GM23338 (cell line): Measurements from ENCODE around the gene ZNF366. TPM values are rescaled to one million over a fixed set of nuclear protein-coding genes. Genes with fewer than 3 reads are reported as not detected.

ENCODE experiments used
- ATAC-seq: fragments of 200-7000 bp; cut with Tn5 transposase; 3 replicates; pipeline ENCODE4 v1.9.1; 2020
- DNase-seq: peaks from one replicate; pipeline ENCODE4 v3.0.0-alpha.2; 2015; ENCODE audit warnings: low spot score
- H2AFZ ChIP-seq: fragments of 200-600 bp; sonication (generic); 2 replicates; pipeline ENCODE4 v1.8.0; 2016; ENCODE audit warnings: antibody characterized with exemption, mild to moderate bottlenecking, moderate library complexity
- H3F3A ChIP-seq: fragments of 200-600 bp; sonication (generic); replicated peaks from 2 replicates; pipeline ENCODE4 v1.8.0; 2017; ENCODE audit warnings: antibody characterized with exemption, mixed run types, low read depth
- H3K27ac ChIP-seq: fragments of 200-600 bp; sonication (generic); 2 replicates; pipeline ENCODE4 v1.6.1; 2016; ENCODE audit warnings: low read depth
- H3K27me3 ChIP-seq: fragments of 200-600 bp; sonication (generic); 2 replicates; pipeline ENCODE4 v1.8.0; 2016; ENCODE audit warnings: mild to moderate bottlenecking, mixed run types, moderate library complexity; ENCODE audit not compliant: insufficient read depth
- H3K36me3 ChIP-seq: fragments of 200-600 bp; sonication (generic); 2 replicates; pipeline ENCODE4 v1.8.0; 2016; ENCODE audit warnings: mild to moderate bottlenecking; ENCODE audit not compliant: insufficient read depth
- H3K4me1 ChIP-seq: fragments of 200-600 bp; sonication (generic); 2 replicates; pipeline ENCODE4 v1.8.0; 2016; ENCODE audit warnings: mild to moderate bottlenecking, moderate library complexity; ENCODE audit not compliant: insufficient read depth
- H3K4me2 ChIP-seq: fragments of 200-600 bp; sonication (generic); 2 replicates; pipeline ENCODE4 v1.7.1; 2017; ENCODE audit warnings: mixed run types
- H3K4me3 ChIP-seq: fragments of 200-600 bp; sonication (generic); 2 replicates; pipeline ENCODE4 v1.6.1; 2016; ENCODE audit warnings: mixed run types
- H3K79me2 ChIP-seq: fragments of 200-600 bp; sonication (generic); replicated peaks from 2 replicates; pipeline ENCODE4 v1.8.0; 2017; ENCODE audit warnings: mild to moderate bottlenecking; ENCODE audit not compliant: insufficient read depth
- H3K9me2 ChIP-seq: fragments of 200-600 bp; sonication (generic); 2 replicates; pipeline ENCODE4 v1.8.0; 2017; ENCODE audit not compliant: insufficient read depth
- H4K20me1 ChIP-seq: fragments of 200-600 bp; sonication (generic); replicated peaks from 2 replicates; pipeline ENCODE4 v1.8.0; 2017; ENCODE audit warnings: mild to moderate bottlenecking; ENCODE audit not compliant: insufficient read depth
- H3K27ac Mint-ChIP-seq: 2 replicates; pipeline ENCODE4 v1.8.0; 2020; ENCODE audit warnings: inconsistent platforms, mild to moderate bottlenecking, moderate library complexity, mixed read lengths
- H3K27me3 Mint-ChIP-seq: 3 replicates; pipeline ENCODE4 v1.8.0; 2022; ENCODE audit warnings: low read depth, mild to moderate bottlenecking, moderate library complexity, mixed read lengths, inconsistent platforms; ENCODE audit not compliant: insufficient read depth, poor library complexity
- H3K36me3 Mint-ChIP-seq: 3 replicates; pipeline ENCODE4 v1.8.0; 2021; ENCODE audit warnings: low read depth, mild to moderate bottlenecking, inconsistent platforms, moderate library complexity, mixed read lengths
- H3K4me1 Mint-ChIP-seq: 3 replicates; pipeline ENCODE4 v1.8.0; 2020; ENCODE audit warnings: mild to moderate bottlenecking, inconsistent platforms, mixed read lengths
- H3K4me3 Mint-ChIP-seq: 3 replicates; pipeline ENCODE4 v1.8.0; 2021; ENCODE audit warnings: moderate library complexity, mild to moderate bottlenecking, inconsistent platforms, mixed read lengths
- H3K9me3 Mint-ChIP-seq: 3 replicates; pipeline ENCODE4 v1.8.0; 2020; ENCODE audit warnings: moderate library complexity, mild to moderate bottlenecking, inconsistent platforms, mixed read lengths
- CREB1 ChIP-seq: fragments of 250-450 bp; sonication (Bioruptor Pico); IDR thresholded peaks from 2 replicates; pipeline ENCODE4 v1.5.0; 2020; ENCODE audit warnings: low read depth, mild to moderate bottlenecking, moderate library complexity
- CTCF ChIP-seq, 2 experiments: fragments of 200-600 bp in 1 of 2; sonication (generic) in 1 of 2; conservative IDR thresholded peaks; 2 replicates each; pipeline versions ENCODE4 v1.5.1 to v1.6.1; 2016 to 2017; ENCODE audit warnings: antibody characterized with exemption in 2 of 2, low read depth in 2 of 2, mild to moderate bottlenecking in 2 of 2, moderate library complexity in 1 of 2
- ETS1 ChIP-seq: IDR thresholded peaks from 2 replicates; pipeline ENCODE4 v1.6.1; 2016; ENCODE audit warnings: antibody characterized with exemption
- EZH2 ChIP-seq: fragments of 200-600 bp; sonication (generic); IDR thresholded peaks from one replicate; pipeline ENCODE4 v1.8.0; 2017; ENCODE audit warnings: antibody characterized with exemption, mild to moderate bottlenecking, low read depth; ENCODE audit not compliant: unreplicated experiment
- EZH2phosphoT487 ChIP-seq: fragments of 200-600 bp; sonication (generic); IDR thresholded peaks from one replicate; pipeline ENCODE4 v1.8.1; 2018; ENCODE audit warnings: antibody characterized with exemption; ENCODE audit not compliant: unreplicated experiment
- JUNB ChIP-seq: IDR thresholded peaks from one replicate; pipeline ENCODE4 v1.6.1; 2016; ENCODE audit warnings: antibody characterized with exemption; ENCODE audit not compliant: unreplicated experiment
- NANOG ChIP-seq: IDR thresholded peaks from 2 replicates; pipeline ENCODE4 v1.6.1; 2016; ENCODE audit warnings: antibody characterized with exemption, borderline replicate concordance
- POLR2AphosphoS5 ChIP-seq: IDR thresholded peaks from 2 replicates; pipeline ENCODE4 v1.6.1; 2016; ENCODE audit warnings: antibody characterized with exemption, low read depth
- REST ChIP-seq: IDR thresholded peaks from one replicate; pipeline ENCODE4 v1.6.1; 2018; ENCODE audit warnings: antibody characterized with exemption; ENCODE audit not compliant: unreplicated experiment
- STAT1 ChIP-seq: IDR thresholded peaks from one replicate; pipeline ENCODE4 v1.6.1; 2016; ENCODE audit warnings: antibody characterized with exemption; ENCODE audit not compliant: unreplicated experiment
- ZNF114 ChIP-seq: fragments of 250-450 bp; sonication (Bioruptor Pico); IDR thresholded peaks from 2 replicates; pipeline ENCODE4 v1.5.0; 2020; ENCODE audit warnings: mild to moderate bottlenecking, moderate library complexity
- ZNF462 ChIP-seq: fragments of 250-450 bp; sonication (Bioruptor Pico); IDR thresholded peaks from 2 replicates; pipeline ENCODE4 v1.5.0; 2020; ENCODE audit warnings: mild to moderate bottlenecking, moderate library complexity
- polyA plus RNA-seq: library from polyadenylated mRNA; unstranded; fragments of >200 nt; fragmentation: Nextera tagmentation; extraction: Ambion mirVana; gene quantifications from 2 replicates; pipeline ENCODE4 v1.2.1, GENCODE V29; 2016
- total RNA-seq: library from RNA; depleted of rRNA; stranded (reverse); fragments of >200 nt; shearing (Covaris generic); gene quantifications from 2 replicates; pipeline ENCODE4 v1.2.3, GENCODE V29; 2014

ZNF366 gene
- total and polyA plus RNA-seq, 2 experiments from 2014 or later, result not detected

- H3K27me3 Mint-ChIP-seq, result peaks cover 2% of the 10 kb centered on the region
- DNase-seq, result no peak
- TF ChIP-seq NANOG (no peak), CTCF (conservative IDR thresholded peaks at IDR 0.05; ENCODE audit: low read depth in 2 of 2) (no peak), ZNF114 (no peak), STAT1 (no peak), EZH2 (no peak), ETS1 (no peak), POLR2AphosphoS5 (no peak), ZNF462 (no peak), CREB1 (CRISPR knock-in tag) (no peak), EZH2phosphoT487 (no peak), REST (no peak), JUNB (no peak)
- Histone ChIP-seq H3K36me3 (no peaks in the 10 kb centered on the region), H3K27ac (no peak overlapping the region), H4K20me1 (no peaks in the 10 kb centered on the region), H3K4me1 (no peaks in the 10 kb centered on the region), H3K9me2 (peaks cover 9% of the 10 kb centered on the region; the same call in 1 of the 2 replicates), H3F3A (no peaks in the 10 kb centered on the region), H3K4me3 (no peak overlapping the region), H3K4me2 (no peak overlapping the region), H3K27me3 (no peaks in the 10 kb centered on the region), H2AFZ (no peak overlapping the region), H3K79me2 (no peaks in the 10 kb centered on the region)
- H3K4me1 Mint-ChIP-seq, result peaks cover 4% of the 10 kb centered on the region; the same call in 2 of the 3 replicates
- H3K9me3 Mint-ChIP-seq, result no peaks in the 10 kb centered on the region
- H3K4me3 Mint-ChIP-seq, result no peak overlapping the region
- ATAC-seq, result no peak
- H3K27ac Mint-ChIP-seq, result no peak overlapping the region
- H3K36me3 Mint-ChIP-seq, result no peaks in the 10 kb centered on the region
These were observed 66.0 kb downstream of the ZNF366 start for GRCh38 chr5:72441094-72441723.
